SH-SY5Y (cell line): Measurements from ENCODE around the gene SLC15A4.

ENCODE experiments used
- GATA2 ChIP-seq: IDR thresholded peaks from 2 replicates; pipeline ENCODE4 v1.6.1; 2011; ENCODE audit warnings: mild to moderate bottlenecking, low read depth, low read length
- GATA3 ChIP-seq: IDR thresholded peaks from 2 replicates; pipeline ENCODE4 v1.6.1; 2011; ENCODE audit warnings: low read depth, mild to moderate bottlenecking, low read length, moderate library complexity

DNA sequence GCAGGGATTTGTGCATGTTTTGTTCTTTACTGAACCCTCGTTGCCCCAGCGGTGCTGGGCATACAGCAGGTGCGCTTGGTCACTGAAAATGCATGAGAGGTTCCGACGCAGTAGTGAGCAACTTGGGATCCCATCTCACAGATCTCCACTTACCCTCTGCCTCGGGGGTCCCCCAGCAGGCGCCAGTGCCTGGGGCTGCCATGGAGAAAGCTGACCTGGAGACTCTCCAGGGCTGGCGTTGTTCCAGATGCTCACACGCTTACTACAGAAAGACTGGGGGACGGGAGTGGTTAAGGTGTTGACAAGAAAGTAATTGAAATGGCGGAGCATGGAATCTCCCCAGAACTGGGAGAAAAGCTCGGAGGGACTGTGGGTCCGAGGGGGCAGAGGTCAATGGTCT lies 43.7 kb upstream of the SLC15A4 start:
- no peak for TF ChIP-seq GATA3
- TF ChIP-seq GATA2 = no peak
